HTR-8/SVneo (cell line): ENCODE measurements around the gene TMPRSS5.

Experiments used
- DNase-seq: peaks from one replicate; pipeline ENCODE4 v3.0.0; 2011; ENCODE audit warnings: low spot score, mixed read lengths; ENCODE audit not compliant: insufficient read length
- FAIRE-seq: peaks from 2 replicates; lab custom pipeline; 2011; peaks lifted over from hg19 to GRCh38; lab: Jason Lieb, UNC

TMPRSS5 gene

GRCh38 chr11:113698515-113698914, 7.6 kb downstream of the TMPRSS5 start:
- FAIRE-seq, result no peak
- no peak for DNase-seq

GRCh38 chr11:113697756-113698407, 8.2 kb downstream of the TMPRSS5 start:
- DNase-seq (no peak), FAIRE-seq (no peak)

- DNase-seq, result no peak
- no peak for FAIRE-seq
Observed at GRCh38 chr11:113697111-113697510, 9.0 kb downstream of the TMPRSS5 start.

GRCh38 chr11:113695207-113695606, 10.9 kb downstream of the TMPRSS5 start:
- FAIRE-seq, result no peak

GRCh38 chr11:113694390-113694789, 11.7 kb downstream of the TMPRSS5 start:
- DNase-seq, result no peak
- no peak for FAIRE-seq

More at GRCh38 chr11:113695207-113695606, 10.9 kb downstream of the TMPRSS5 start:
- no peak for DNase-seq

- no peak for FAIRE-seq
- no peak for DNase-seq
Observed at GRCh38 chr11:113693030-113693429, 13.1 kb downstream of the TMPRSS5 start.

- peak; percentile 90 for DNase-seq
- FAIRE-seq, result peak; percentile 97
Observed at GRCh38 chr11:113690619-113691569, 15.2 kb downstream of the TMPRSS5 start.

- peak; percentile 85 for FAIRE-seq
- no peak for DNase-seq
Observed at GRCh38 chr11:113689768-113690618, 16.1 kb downstream of the TMPRSS5 start.

GRCh38 chr11:113685654-113686359, 20.3 kb downstream of the TMPRSS5 start:
- no peak for FAIRE-seq
- no peak for DNase-seq

- DNase-seq (no peak), FAIRE-seq (no peak)
Observed at GRCh38 chr11:113684496-113684895, 21.6 kb downstream of the TMPRSS5 start.

- FAIRE-seq (no peak), DNase-seq (no peak)
Observed at GRCh38 chr11:113683481-113684046, 22.5 kb downstream of the TMPRSS5 start.

- peak; percentile 74 for FAIRE-seq
- DNase-seq, result no peak
Observed at GRCh38 chr11:113681711-113682413, 24.2 kb downstream of the TMPRSS5 start.

GRCh38 chr11:113681282-113681681, 24.8 kb downstream of the TMPRSS5 start:
- FAIRE-seq, result peak; percentile 65

GRCh38 chr11:113677685-113678084, 28.4 kb downstream of the TMPRSS5 start:
- no peak for DNase-seq
- no peak for FAIRE-seq

More at GRCh38 chr11:113681282-113681681, 24.8 kb downstream of the TMPRSS5 start:
- no peak for DNase-seq

GRCh38 chr11:113675565-113675964, 30.5 kb downstream of the TMPRSS5 start:
- FAIRE-seq (peak; percentile 49), DNase-seq (no peak)

GRCh38 chr11:113675003-113675561, 31.0 kb downstream of the TMPRSS5 start:
- FAIRE-seq, result no peak
- DNase-seq, result peak; percentile 80

GRCh38 chr11:113674397-113674685, 31.8 kb downstream of the TMPRSS5 start:
- no peak for FAIRE-seq
- no peak for DNase-seq

GRCh38 chr11:113673550-113674396, 32.3 kb downstream of the TMPRSS5 start:
- FAIRE-seq, result peak; percentile 36
- DNase-seq, result no peak
